Measurements from ENCODE around the gene FLYWCH2.
A peak's percentile ranks its signal among the peaks of the same experiment; 100 is the strongest.

FLYWCH2 gene

DNA sequence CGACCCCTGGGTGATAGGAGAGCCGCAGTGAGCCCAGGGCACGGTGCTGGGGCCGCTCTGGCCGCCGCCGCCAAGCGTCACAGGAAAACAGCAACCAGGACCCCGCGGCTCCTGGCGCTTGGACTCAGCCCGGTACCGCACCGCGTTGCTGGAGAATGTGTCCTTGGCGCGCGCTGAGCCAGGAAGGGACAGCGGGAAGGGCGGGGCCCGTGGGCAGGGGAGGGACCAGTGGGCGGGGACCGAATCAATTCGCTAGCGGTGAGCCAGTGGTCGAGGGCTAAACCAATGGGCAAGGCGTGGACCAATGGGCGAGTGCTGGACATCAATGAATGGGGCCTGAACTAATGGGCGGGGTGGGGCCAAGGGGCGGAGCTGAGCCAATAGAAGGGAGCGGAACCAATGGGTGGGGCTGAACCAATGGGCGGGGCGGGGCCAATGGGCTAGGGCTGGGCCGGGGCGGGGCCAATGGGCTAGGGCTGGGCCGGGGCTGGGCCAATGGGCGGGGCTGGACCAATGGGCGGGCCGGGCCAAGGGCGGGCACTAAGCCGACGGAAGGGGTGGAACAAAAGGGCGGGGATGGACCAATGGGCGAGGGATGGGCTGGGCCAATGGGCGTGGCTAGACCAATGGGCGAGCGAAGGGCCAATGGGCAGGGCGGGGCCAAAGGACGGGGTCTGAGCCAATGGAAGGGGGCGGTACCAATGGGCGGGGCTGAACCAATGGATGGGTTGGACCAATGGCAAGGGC is 22.4 kb downstream of the FLYWCH2 start:
- H3K9me3 ChIP-seq (ENCODE audit: control insufficient read depth, insufficient read depth, low read depth, low read length): no peaks in the 10 kb centered on the region
- TF ChIP-seq ZNF19 (tag by site-specific recombination; IDR thresholded peaks at IDR 0.05; ENCODE audit: low read depth): no peak
- no peak for TF ChIP-seq ZNF223 (tag by site-specific recombination; IDR thresholded peaks at IDR 0.05)
- TF ChIP-seq ZNF48 (tag by site-specific recombination; IDR thresholded peaks at IDR 0.05): no peak
- TF ChIP-seq, protein P1, sequence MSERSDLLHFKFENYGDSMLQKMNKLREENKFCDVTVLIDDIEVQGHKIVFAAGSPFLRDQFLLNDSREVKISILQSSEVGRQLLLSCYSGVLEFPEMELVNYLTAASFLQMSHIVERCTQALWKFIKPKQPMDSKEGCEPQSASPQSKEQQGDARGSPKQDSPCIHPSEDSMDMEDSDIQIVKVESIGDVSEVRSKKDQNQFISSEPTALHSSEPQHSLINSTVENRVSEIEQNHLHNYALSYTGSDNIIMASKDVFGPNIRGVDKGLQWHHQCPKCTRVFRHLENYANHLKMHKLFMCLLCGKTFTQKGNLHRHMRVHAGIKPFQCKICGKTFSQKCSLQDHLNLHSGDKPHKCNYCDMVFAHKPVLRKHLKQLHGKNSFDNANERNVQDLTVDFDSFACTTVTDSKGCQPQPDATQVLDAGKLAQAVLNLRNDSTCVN (tag by site-specific recombination; optimal IDR thresholded peaks at IDR 0.05): peak; percentile 65
- no peak for TF ChIP-seq ZNF473 (tag by site-specific recombination; IDR thresholded peaks at IDR 0.05)
- no peak for TF ChIP-seq ZNF747 (tag by site-specific recombination; IDR thresholded peaks at IDR 0.05)
- no peak for TF ChIP-seq ZNF530 (tag by site-specific recombination; IDR thresholded peaks at IDR 0.05; ENCODE audit: low read depth)
- TF ChIP-seq, protein P2, sequence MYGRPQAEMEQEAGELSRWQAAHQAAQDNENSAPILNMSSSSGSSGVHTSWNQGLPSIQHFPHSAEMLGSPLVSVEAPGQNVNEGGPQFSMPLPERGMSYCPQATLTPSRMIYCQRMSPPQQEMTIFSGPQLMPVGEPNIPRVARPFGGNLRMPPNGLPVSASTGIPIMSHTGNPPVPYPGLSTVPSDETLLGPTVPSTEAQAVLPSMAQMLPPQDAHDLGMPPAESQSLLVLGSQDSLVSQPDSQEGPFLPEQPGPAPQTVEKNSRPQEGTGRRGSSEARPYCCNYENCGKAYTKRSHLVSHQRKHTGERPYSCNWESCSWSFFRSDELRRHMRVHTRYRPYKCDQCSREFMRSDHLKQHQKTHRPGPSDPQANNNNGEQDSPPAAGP (tag by site-specific recombination; IDR thresholded peaks at IDR 0.05): peak; percentile 85
- TF ChIP-seq YY2 (tag by site-specific recombination; IDR thresholded peaks at IDR 0.05): no peak
- peak; percentile 78 for TF ChIP-seq SP7 (tag by site-specific recombination; IDR thresholded peaks at IDR 0.05)
- peak; percentile 34; the same call in 1 of the 2 replicates for TF ChIP-seq ZNF76 (tag by site-specific recombination; IDR thresholded peaks at IDR 0.05; ENCODE audit: borderline replicate concordance, low read depth)
- peak; percentile 71 for TF ChIP-seq BCL11B (tag by site-specific recombination; IDR thresholded peaks at IDR 0.05; ENCODE audit: low read depth)
- no peak for TF ChIP-seq WT1 (tag by site-specific recombination; IDR thresholded peaks at IDR 0.05)
- TF ChIP-seq, protein P3, sequence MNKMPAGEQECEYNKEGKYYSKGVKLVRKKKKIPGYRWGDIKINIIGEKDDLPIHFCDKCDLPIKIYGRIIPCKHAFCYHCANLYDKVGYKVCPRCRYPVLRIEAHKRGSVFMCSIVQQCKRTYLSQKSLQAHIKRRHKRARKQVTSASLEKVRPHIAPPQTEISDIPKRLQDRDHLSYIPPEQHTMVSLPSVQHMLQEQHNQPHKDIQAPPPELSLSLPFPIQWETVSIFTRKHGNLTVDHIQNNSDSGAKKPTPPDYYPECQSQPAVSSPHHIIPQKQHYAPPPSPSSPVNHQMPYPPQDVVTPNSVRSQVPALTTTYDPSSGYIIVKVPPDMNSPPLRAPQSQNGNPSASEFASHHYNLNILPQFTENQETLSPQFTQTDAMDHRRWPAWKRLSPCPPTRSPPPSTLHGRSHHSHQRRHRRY (tag by site-specific recombination; IDR thresholded peaks at IDR 0.05): no peak
- TF ChIP-seq, protein P4, sequence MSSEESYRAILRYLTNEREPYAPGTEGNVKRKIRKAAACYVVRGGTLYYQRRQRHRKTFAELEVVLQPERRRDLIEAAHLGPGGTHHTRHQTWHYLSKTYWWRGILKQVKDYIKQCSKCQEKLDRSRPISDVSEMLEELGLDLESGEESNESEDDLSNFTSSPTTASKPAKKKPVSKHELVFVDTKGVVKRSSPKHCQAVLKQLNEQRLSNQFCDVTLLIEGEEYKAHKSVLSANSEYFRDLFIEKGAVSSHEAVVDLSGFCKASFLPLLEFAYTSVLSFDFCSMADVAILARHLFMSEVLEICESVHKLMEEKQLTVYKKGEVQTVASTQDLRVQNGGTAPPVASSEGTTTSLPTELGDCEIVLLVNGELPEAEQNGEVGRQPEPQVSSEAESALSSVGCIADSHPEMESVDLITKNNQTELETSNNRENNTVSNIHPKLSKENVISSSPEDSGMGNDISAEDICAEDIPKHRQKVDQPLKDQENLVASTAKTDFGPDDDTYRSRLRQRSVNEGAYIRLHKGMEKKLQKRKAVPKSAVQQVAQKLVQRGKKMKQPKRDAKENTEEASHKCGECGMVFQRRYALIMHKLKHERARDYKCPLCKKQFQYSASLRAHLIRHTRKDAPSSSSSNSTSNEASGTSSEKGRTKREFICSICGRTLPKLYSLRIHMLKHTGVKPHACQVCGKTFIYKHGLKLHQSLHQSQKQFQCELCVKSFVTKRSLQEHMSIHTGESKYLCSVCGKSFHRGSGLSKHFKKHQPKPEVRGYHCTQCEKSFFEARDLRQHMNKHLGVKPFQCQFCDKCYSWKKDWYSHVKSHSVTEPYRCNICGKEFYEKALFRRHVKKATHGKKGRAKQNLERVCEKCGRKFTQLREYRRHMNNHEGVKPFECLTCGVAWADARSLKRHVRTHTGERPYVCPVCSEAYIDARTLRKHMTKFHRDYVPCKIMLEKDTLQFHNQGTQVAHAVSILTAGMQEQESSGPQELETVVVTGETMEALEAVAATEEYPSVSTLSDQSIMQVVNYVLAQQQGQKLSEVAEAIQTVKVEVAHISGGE (tag by site-specific recombination; conservative IDR thresholded peaks at IDR 0.05; ENCODE audit: low read depth): peak; percentile 12; the same call in 1 of the 2 replicates
- peak; percentile 35 for TF ChIP-seq GLI4 (tag by site-specific recombination; IDR thresholded peaks at IDR 0.05)
- TF ChIP-seq KLF1 (tag by site-specific recombination; IDR thresholded peaks at IDR 0.05): peak; percentile 80
- TF ChIP-seq ZFP41 (tag by site-specific recombination; IDR thresholded peaks at IDR 0.05; ENCODE audit: borderline replicate concordance): no peak
- TF ChIP-seq MYNN (tag by site-specific recombination; IDR thresholded peaks at IDR 0.05; ENCODE audit: borderline replicate concordance): no peak
- TF ChIP-seq, protein P5, sequence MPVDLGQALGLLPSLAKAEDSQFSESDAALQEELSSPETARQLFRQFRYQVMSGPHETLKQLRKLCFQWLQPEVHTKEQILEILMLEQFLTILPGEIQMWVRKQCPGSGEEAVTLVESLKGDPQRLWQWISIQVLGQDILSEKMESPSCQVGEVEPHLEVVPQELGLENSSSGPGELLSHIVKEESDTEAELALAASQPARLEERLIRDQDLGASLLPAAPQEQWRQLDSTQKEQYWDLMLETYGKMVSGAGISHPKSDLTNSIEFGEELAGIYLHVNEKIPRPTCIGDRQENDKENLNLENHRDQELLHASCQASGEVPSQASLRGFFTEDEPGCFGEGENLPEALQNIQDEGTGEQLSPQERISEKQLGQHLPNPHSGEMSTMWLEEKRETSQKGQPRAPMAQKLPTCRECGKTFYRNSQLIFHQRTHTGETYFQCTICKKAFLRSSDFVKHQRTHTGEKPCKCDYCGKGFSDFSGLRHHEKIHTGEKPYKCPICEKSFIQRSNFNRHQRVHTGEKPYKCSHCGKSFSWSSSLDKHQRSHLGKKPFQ (tag by site-specific recombination; IDR thresholded peaks at IDR 0.05): no peak
- TF ChIP-seq ZNF354C (tag by site-specific recombination; IDR thresholded peaks at IDR 0.05; ENCODE audit: borderline replicate concordance, low read depth): no peak
- TF ChIP-seq ZFP3 (tag by site-specific recombination; IDR thresholded peaks at IDR 0.05; ENCODE audit: low read depth): no peak
- TF ChIP-seq ZSCAN23 (tag by site-specific recombination; IDR thresholded peaks at IDR 0.05): 0 out of 2 replicates have a peak, but pooled peaks have one; percentile 39
- TF ChIP-seq EGR2 (tag by site-specific recombination; IDR thresholded peaks at IDR 0.05; ENCODE audit: low read depth): peak; percentile 41
- TF ChIP-seq, protein P6, sequence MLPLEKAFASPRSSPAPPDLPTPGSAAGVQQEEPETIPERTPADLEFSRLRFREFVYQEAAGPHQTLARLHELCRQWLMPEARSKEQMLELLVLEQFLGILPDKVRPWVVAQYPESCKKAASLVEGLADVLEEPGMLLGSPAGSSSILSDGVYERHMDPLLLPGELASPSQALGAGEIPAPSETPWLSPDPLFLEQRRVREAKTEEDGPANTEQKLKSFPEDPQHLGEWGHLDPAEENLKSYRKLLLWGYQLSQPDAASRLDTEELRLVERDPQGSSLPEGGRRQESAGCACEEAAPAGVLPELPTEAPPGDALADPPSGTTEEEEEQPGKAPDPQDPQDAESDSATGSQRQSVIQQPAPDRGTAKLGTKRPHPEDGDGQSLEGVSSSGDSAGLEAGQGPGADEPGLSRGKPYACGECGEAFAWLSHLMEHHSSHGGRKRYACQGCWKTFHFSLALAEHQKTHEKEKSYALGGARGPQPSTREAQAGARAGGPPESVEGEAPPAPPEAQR (tag by site-specific recombination; IDR thresholded peaks at IDR 0.05): no peak
- no peak; the same call in 1 of the 2 replicates for TF ChIP-seq ZNF596 (tag by site-specific recombination; IDR thresholded peaks at IDR 0.05)

More for the DNA sequence above, 22.4 kb downstream of the FLYWCH2 start:
- ChIA-PET CTCF (interaction anchor here (0.8 to 1.7 kb wide), 9 partner anchors 9 to 189 kb away, joined by 3 to 11 read pairs (median 5); partner anchors contain the start of gene FLYWCH2), POLR2A (interaction anchor here (0.5 to 1.5 kb wide), 21 partner anchors 8 to 1004 kb away, joined by 3 to 40 read pairs (median 4); partner anchors contain the start of genes ELOB, FLYWCH2, SRRM2 and TRAF7)
- H3K36me3 ChIP-seq (ENCODE audit: control insufficient read depth in 2 of 2, insufficient read depth in 1 of 2, low read length in 2 of 2): no peaks in the 10 kb centered on the region
- H3K4me3 ChIP-seq (ENCODE audit: low read depth, low read length): peak overlapping the region; percentile 66
- peaks cover 3% of the 10 kb centered on the region; the same call in 1 of the 2 replicates for H3K4me1 ChIP-seq (ENCODE audit: control insufficient read depth, insufficient read depth, low read length)
- peak overlapping the region; percentile 71 for H3K27ac ChIP-seq (ENCODE audit: extremely low read depth, low read depth, low read length)

All from HEK293 (cell line).